Epithelial cell of esophagus (primary cell): ENCODE data around the gene CXCR2.
"Not testable (repeated sequence)": the region's sequence is repeated elsewhere in the genome, so short reads cannot be mapped to it uniquely, and the experiment has no call there.

Experiments used
- DNase-seq: peaks from one replicate; pipeline ENCODE4 v3.0.0; 2010; ENCODE audit warnings: low read depth
- H3K4me3 ChIP-seq: 2 replicates; pipeline ENCODE4 v1.5.1; 2011; ENCODE audit warnings: mild to moderate bottlenecking, low read length, control low read depth
- CTCF ChIP-seq: IDR thresholded peaks from 2 replicates; pipeline ENCODE4 v1.5.1; 2011; ENCODE audit warnings: low read depth, mild to moderate bottlenecking, low read length, control low read depth, inconsistent platforms; ENCODE audit not compliant: insufficient read depth; ENCODE audit errors: missing control alignments

The CXCR2 gene

GRCh38 chr2:218083352-218083676 is 42.5 kb upstream of the CXCR2 start:
- TF ChIP-seq CTCF: no peak
- H3K4me3 ChIP-seq: no peak overlapping the region
- DNase-seq: no peak

GRCh38 chr2:218086478-218086877 is 39.4 kb upstream of the CXCR2 start:
- no peak overlapping the region for H3K4me3 ChIP-seq
- DNase-seq: no peak
- TF ChIP-seq CTCF: no peak

GRCh38 chr2:218089259-218089658 is 36.6 kb upstream of the CXCR2 start:
- H3K4me3 ChIP-seq: no peak overlapping the region
- no peak for TF ChIP-seq CTCF
- DNase-seq: no peak

- TF ChIP-seq CTCF: no peak
- no peak overlapping the region for H3K4me3 ChIP-seq
- no peak for DNase-seq
These were observed 34.1 kb upstream of the CXCR2 start for GRCh38 chr2:218091746-218092145.

- no peak overlapping the region for H3K4me3 ChIP-seq
- no peak for TF ChIP-seq CTCF
- DNase-seq: no peak
These were observed 31.9 kb upstream of the CXCR2 start for GRCh38 chr2:218093879-218094278.

GRCh38 chr2:218095853-218096252 is 30.0 kb upstream of the CXCR2 start:
- no peak for DNase-seq
- no peak overlapping the region for H3K4me3 ChIP-seq
- TF ChIP-seq CTCF: no peak

- TF ChIP-seq CTCF: no peak
- no peak overlapping the region for H3K4me3 ChIP-seq
- no peak for DNase-seq
These were observed 27.9 kb upstream of the CXCR2 start for GRCh38 chr2:218097975-218098374.

- not testable (repeated sequence) for H3K4me3 ChIP-seq
These were observed 17.0 kb upstream of the CXCR2 start for GRCh38 chr2:218108834-218109233.

GRCh38 chr2:218121789-218122188 is 4.0 kb upstream of the CXCR2 start:
- not testable (repeated sequence) for DNase-seq, H3K4me3 ChIP-seq

More at GRCh38 chr2:218108834-218109233, 17.0 kb upstream of the CXCR2 start:
- not testable (repeated sequence) for DNase-seq

- H3K4me3 ChIP-seq, DNase-seq: not testable (repeated sequence)
These were observed 3.5 kb upstream of the CXCR2 start for GRCh38 chr2:218122286-218122685.
